Measurements from ENCODE around the gene ABCC10. TPM values are rescaled to one million over a fixed set of nuclear protein-coding genes. Genes with fewer than 3 reads are reported as not detected.
A peak's percentile ranks its signal among the peaks of the same experiment; 100 is the strongest.
"Not testable (repeated sequence)": the region's sequence is repeated elsewhere in the genome, so short reads cannot be mapped to it uniquely, and the experiment has no call there.

Gene ABCC10
- total and polyA plus RNA-seq, 3 experiments from 2014 or later, result 28.2 to 36.4 (median 35.8) TPM

DNA sequence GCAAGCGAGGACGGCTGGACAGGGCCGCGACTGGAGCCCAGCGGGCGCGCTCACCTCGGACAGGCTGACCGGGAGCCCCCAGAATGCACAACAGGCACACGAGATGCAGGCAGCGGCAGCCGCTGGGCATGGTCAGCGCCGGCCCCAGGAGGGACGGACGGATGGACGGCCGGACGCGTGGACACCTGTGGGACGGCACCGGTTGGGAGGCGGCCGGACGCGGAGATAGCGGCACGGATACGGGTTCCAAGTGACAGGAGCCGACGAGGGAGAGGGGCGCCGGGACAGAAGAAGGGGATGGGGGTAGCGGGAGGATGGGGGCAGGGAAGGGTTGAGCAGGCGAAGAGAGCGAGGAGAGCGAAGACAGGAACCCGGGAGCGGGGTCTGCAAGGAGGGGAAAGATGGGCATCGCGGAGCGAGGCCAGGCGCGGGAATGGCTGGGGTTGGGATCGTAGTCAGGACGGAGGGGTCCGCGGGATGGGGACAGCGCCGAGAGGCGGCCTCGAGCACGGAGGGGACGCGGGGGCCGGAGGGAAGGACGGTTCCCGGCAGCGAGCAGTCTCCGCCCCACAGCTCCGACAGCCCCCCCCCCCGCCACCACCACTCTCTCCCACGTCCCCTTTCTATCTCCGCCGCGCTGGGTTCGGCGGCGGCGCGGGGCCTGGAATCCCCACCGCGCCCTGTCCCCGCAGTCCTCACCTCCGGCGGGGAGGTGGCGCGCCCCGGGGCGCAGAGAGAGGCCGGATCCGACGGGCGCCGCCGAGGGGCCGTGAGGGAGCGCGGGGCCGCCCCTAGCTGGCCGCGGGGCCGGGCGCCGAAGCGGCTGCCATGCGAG lies 27.6 kb downstream of the ABCC10 start:
- Histone ChIP-seq H3K36me3 (ENCODE audit: insufficient read depth, low read length) (no peaks in the 10 kb centered on the region), H3K27ac (ENCODE audit: low read depth, low read length) (no peak overlapping the region), H3K4me3 (ENCODE audit: low read length) (peak overlapping the region; percentile 74), H3K9me3 (ENCODE audit: low read length) (no peaks in the 10 kb centered on the region), H3K4me1 (ENCODE audit: insufficient read depth, low read length) (peaks cover 11% of the 10 kb centered on the region), H3K27me3 (ENCODE audit: insufficient read depth, low read length, poor library complexity, severe bottlenecking) (no peaks in the 10 kb centered on the region)
- Mint-ChIP-seq H3K9me3 (no peaks in the 10 kb centered on the region), H3K36me3 (peaks cover 0 to 22% (median 3%) of the 10 kb centered on the region in 3 donors), H3K4me1 (peaks cover 11 to 16% (median 14%) of the 10 kb centered on the region in 3 donors), H3K27ac (peak overlapping the region in 3 of 8 donors; percentile 32 to 87 (median 87)), H3K27me3 (peaks cover 0 to 5% of the 10 kb centered on the region in 2 donors), H3K4me3 (peak overlapping the region; percentile 45 to 92 (median 83))
- DNase-seq, result peak; percentile 8 to 58 (median 27)
- POLR2A ChIA-PET, result interaction anchor here (0.6 to 1.5 kb wide), 5 partner anchors 25 to 64 kb away, joined by 3 to 5 read pairs (median 4); no protein-coding TSS in a partner anchor
- CTCF ChIA-PET, result interaction anchor here (1.0 to 5.1 kb wide), 12 partner anchors 10 to 52 kb away, joined by 3 to 61 read pairs (median 5); partner anchors contain the start of genes LRRC73 and TJAP1

DNA sequence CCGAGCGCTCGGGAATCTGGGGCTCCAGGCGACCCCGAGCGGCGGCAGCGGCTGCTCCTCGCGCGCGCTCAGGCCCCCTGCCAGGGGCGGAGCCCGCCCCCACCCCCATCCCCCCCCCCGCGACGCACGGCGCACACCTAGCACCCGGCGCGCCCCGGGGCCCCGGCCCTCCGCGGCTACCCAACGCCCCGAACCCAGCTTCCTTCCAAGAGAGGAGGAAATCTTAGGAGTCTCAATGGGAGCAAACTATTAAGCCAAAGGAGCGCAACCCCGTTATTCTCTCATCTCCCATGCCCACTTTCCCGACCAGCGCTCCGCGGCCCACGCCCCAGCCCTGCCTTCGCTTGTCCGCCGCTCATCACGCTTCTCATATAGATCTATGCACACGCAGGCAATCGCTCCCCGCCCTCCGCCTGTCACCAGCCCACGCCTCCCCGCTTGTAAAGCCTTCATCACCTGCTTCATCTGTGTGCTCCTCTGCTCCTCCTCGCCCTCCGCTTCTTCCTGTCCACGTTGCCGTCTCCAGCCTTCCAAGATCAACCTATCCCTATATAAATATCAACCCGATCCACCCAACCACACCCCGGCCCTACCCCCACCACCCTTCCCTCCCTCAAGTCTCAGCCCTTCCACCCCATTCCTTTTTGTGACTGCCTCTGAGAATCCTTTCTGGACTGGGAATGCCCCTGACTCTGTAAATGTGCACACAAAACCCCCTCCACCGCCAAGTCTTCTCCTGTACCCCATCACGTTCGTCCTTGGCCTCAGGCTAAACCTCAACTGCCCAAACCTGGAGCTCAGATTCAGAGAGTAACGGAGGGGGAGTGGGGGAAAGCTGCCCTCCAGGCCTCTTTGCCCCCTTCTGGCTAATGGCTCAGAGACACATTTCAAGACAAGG lies 28.4 kb downstream of the ABCC10 start, which contains the start of gene DLK2:
TSS of gene DLK2 (minus strand) at position 18 of the 898 bp plus-strand sequence. CDS start 723 bp downstream, outside the sequence.
- no peaks in the 10 kb centered on the region for H3K9me3 Mint-ChIP-seq
- CTCF ChIA-PET, result interaction anchor here (1.0 to 5.1 kb wide), 7 partner anchors 9 to 52 kb away, joined by 3 to 61 read pairs (median 6); partner anchors contain the start of genes LRRC73 and TJAP1
- peak within 1 kb of the TSS; percentile 32 to 87 (median 76) for H3K27ac Mint-ChIP-seq
- Histone ChIP-seq H3K36me3 (ENCODE audit: insufficient read depth, low read length) (no peaks in the 10 kb centered on the region), H3K4me1 (ENCODE audit: insufficient read depth, low read length) (peaks cover 11% of the 10 kb centered on the region), H3K27ac (ENCODE audit: low read depth, low read length) (no peak within 1 kb of the TSS), H3K9me3 (ENCODE audit: low read length) (no peaks in the 10 kb centered on the region), H3K27me3 (ENCODE audit: insufficient read depth, low read length, poor library complexity, severe bottlenecking) (no peaks in the 10 kb centered on the region), H3K4me3 (ENCODE audit: low read length) (peak within 1 kb of the TSS; percentile 74)
- peaks cover 11 to 16% (median 14%) of the 10 kb centered on the region in 3 donors for H3K4me1 Mint-ChIP-seq
- POLR2A ChIA-PET, result interaction anchor here (0.5 to 1.5 kb wide), 5 partner anchors 9 to 884 kb away, joined by 4 to 7 read pairs (median 5); no protein-coding TSS in a partner anchor
- peaks cover 0 to 13% (median 3%) of the 10 kb centered on the region in 3 donors for H3K36me3 Mint-ChIP-seq
- peak; percentile 18 to 67 (median 29) for DNase-seq
- peaks cover 0 to 5% of the 10 kb centered on the region in 2 donors for H3K27me3 Mint-ChIP-seq
- peak within 1 kb of the TSS; percentile 82 to 92 (median 84) for H3K4me3 Mint-ChIP-seq

DNA sequence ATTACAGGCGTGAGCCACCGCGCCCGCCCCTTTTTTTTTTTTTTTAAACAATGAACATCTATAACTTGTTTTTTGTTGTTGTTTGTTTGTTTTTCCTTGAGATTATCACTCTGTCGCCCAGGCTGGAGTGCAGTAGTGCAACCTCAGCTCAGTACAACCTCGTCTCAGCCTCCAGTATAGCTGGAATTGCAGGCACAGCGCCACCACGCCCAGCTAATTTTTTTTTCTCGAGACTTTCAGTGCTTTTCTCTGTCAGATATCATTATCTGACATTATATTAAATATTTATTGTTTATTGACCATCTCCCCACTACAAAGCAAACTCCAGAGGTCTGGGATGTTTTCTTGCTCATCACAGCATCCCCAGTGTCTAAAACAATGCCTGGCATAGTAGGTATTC lies 30.3 kb downstream of the ABCC10 start:
- ChIA-PET POLR2A (interaction anchor here (0.6 to 1.0 kb wide), 2 partner anchors 52 to 560 kb away, joined by 4 to 6 read pairs; partner anchors contain the start of gene LRRC73), CTCF (interaction anchor here (1.3 kb wide), 1 partner anchor 49 kb away, joined by 3 read pairs; no protein-coding TSS in a partner anchor)
- no peak overlapping the region for H3K27ac ChIP-seq (ENCODE audit: low read depth, low read length)
- no peak overlapping the region for H3K4me3 ChIP-seq (ENCODE audit: low read length)
- Mint-ChIP-seq H3K27ac (no peak overlapping the region), H3K9me3 (no peaks in the 10 kb centered on the region), H3K4me1 (peaks cover 11 to 16% (median 14%) of the 10 kb centered on the region in 3 donors), H3K4me3 (peak overlapping the region in 2 of 7 donors; percentile 37 to 63), H3K27me3 (peaks cover 8 to 11% of the 10 kb centered on the region in 2 donors), H3K36me3 (peaks cover 0 to 4% (median 2%) of the 10 kb centered on the region in 3 donors)
- H3K36me3 ChIP-seq (ENCODE audit: insufficient read depth, low read length), result no peaks in the 10 kb centered on the region
- no peaks in the 10 kb centered on the region for H3K9me3 ChIP-seq (ENCODE audit: low read length)
- no peak for DNase-seq
- no peaks in the 10 kb centered on the region for H3K27me3 ChIP-seq (ENCODE audit: insufficient read depth, low read length, poor library complexity, severe bottlenecking)
- H3K4me1 ChIP-seq (ENCODE audit: insufficient read depth, low read length), result peaks cover 11% of the 10 kb centered on the region

DNA sequence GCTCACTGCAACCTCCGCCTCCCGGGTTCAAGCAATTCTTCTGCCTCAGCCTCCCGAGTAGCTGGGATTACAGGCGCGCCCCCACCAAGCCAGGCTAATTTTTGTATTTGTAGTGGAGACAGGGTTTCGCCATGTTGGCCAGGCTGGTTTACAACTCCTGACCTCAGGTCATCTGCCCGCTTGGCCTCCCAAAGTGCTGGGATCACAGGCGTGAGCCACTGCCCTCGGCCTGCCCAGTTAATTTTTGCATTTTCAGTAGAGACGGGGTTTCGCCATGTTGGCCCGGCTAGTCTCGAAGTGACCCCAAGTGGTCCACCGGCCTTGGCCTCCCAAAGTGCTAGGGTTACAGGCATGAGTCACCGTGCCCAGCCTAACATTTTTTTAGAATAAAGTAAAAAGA lies 30.8 kb downstream of the ABCC10 start:
- H3K4me1 ChIP-seq (ENCODE audit: insufficient read depth, low read length), result peaks cover 11% of the 10 kb centered on the region
- DNase-seq; H3K4me3 Mint-ChIP-seq; POLR2A ChIA-PET; H3K9me3 ChIP-seq (ENCODE audit: low read length); H3K27ac Mint-ChIP-seq; H3K9me3 Mint-ChIP-seq; H3K36me3 ChIP-seq (ENCODE audit: insufficient read depth, low read length); H3K4me3 ChIP-seq (ENCODE audit: low read length); H3K27ac ChIP-seq (ENCODE audit: low read depth, low read length); H3K36me3 Mint-ChIP-seq; H3K27me3 ChIP-seq (ENCODE audit: insufficient read depth, low read length, poor library complexity, severe bottlenecking): not testable (repeated sequence)
- Mint-ChIP-seq H3K27me3 (peaks cover 12 to 14% of the 10 kb centered on the region in 2 donors), H3K4me1 (peaks cover 11 to 16% (median 14%) of the 10 kb centered on the region in 3 donors)
- CTCF ChIA-PET, result interaction anchor here (1.3 kb wide), 1 partner anchor 49 kb away, joined by 3 read pairs; no protein-coding TSS in a partner anchor

DNA sequence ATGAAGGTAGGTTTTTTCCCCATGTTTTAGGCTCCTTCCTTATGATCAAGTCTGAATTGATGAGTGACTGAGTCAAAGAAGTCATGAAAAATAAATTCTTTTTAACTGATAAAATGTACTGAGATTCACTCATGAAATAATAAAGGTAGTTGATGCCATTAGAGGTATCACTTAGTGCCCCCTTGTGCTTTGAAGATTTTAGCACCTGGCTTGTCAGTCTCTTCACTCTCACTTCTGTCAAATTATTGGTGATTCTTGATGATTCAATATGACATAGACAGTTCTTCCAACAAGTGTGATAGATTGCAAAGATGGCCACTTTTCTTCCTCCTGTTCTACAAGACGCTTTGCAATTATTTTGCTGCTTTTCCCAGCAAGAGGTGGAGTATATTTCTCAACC lies 32.2 kb downstream of the ABCC10 start:
- no peaks in the 10 kb centered on the region for H3K36me3 ChIP-seq (ENCODE audit: insufficient read depth, low read length)
- CTCF ChIA-PET, result interaction anchor here (1.3 kb wide), 1 partner anchor 10 kb away, joined by 4 read pairs; no protein-coding TSS in a partner anchor
- no peaks in the 10 kb centered on the region for H3K9me3 Mint-ChIP-seq

DNA sequence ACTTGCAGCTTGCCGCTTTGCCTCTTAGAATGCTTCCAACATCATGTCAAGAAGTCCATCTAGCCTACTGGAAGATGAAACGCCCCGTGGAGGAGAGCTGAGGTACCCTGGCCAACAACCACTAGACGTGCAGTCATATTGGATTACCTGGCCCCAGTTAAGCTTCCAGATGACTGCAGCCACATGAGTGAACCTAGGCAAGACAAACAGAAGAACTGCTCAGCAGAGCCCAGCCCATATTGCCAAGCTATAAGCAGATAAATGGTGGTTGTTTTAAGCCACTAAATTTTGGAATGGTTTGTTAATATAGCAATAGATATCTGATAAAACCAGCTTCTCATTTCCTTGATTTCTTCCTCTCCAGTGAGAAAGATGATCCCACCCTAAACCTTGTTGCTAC lies 32.7 kb downstream of the ABCC10 start:
- Histone ChIP-seq H3K27ac (ENCODE audit: low read depth, low read length) (no peak overlapping the region), H3K27me3 (ENCODE audit: insufficient read depth, low read length, poor library complexity, severe bottlenecking) (no peaks in the 10 kb centered on the region), H3K4me1 (ENCODE audit: insufficient read depth, low read length) (peaks cover 4% of the 10 kb centered on the region), H3K9me3 (ENCODE audit: low read length) (no peaks in the 10 kb centered on the region), H3K36me3 (ENCODE audit: insufficient read depth, low read length) (no peaks in the 10 kb centered on the region), H3K4me3 (ENCODE audit: low read length) (no peak overlapping the region)
- POLR2A ChIA-PET, result no interaction called here
- DNase-seq, result no peak
- H3K9me3 Mint-ChIP-seq, result no peaks in the 10 kb centered on the region
- H3K36me3 Mint-ChIP-seq, result peaks cover 0 to 1% (median 0%) of the 10 kb centered on the region in 3 donors
- CTCF ChIA-PET, result interaction anchor here (1.3 kb wide), 1 partner anchor 9 kb away, joined by 4 read pairs; no protein-coding TSS in a partner anchor
- no peak overlapping the region for H3K4me3 Mint-ChIP-seq
- H3K4me1 Mint-ChIP-seq, result peaks cover 5 to 10% (median 9%) of the 10 kb centered on the region in 3 donors
- H3K27me3 Mint-ChIP-seq, result peaks cover 14 to 24% of the 10 kb centered on the region in 2 donors
- no peak overlapping the region for H3K27ac Mint-ChIP-seq

More for the DNA sequence above, 32.2 kb downstream of the ABCC10 start:
- no peak overlapping the region for H3K27ac Mint-ChIP-seq
- no peak overlapping the region for H3K4me3 Mint-ChIP-seq
- Histone ChIP-seq H3K27ac (ENCODE audit: low read depth, low read length) (no peak overlapping the region), H3K4me1 (ENCODE audit: insufficient read depth, low read length) (peaks cover 5% of the 10 kb centered on the region), H3K9me3 (ENCODE audit: low read length) (no peaks in the 10 kb centered on the region), H3K27me3 (ENCODE audit: insufficient read depth, low read length, poor library complexity, severe bottlenecking) (no peaks in the 10 kb centered on the region), H3K4me3 (ENCODE audit: low read length) (no peak overlapping the region)
- H3K27me3 Mint-ChIP-seq, result peaks cover 14 to 22% of the 10 kb centered on the region in 2 donors
- peaks cover 5 to 10% (median 9%) of the 10 kb centered on the region in 3 donors for H3K4me1 Mint-ChIP-seq
- DNase-seq, result no peak
- peaks cover 0 to 1% (median 0%) of the 10 kb centered on the region in 3 donors for H3K36me3 Mint-ChIP-seq
- POLR2A ChIA-PET, result no interaction called here

DNA sequence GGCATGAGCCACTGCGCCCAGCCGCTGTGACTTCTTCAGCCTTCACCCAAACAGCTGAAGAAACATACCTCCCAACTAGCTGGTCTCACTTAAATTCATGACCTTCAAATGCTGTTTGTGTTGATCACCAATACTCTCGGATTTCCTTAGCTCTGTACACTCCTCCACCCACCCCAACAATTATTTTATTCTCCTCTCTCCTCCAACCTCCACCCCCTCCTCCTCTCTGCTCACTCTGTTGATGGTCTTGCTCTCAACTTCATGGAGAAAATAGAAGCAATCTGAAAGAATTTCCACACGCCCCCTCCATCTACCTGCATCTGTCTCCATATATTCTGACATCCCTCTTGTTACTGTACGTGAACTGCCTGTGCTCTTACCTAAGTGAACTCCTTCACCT lies 34.6 kb downstream of the ABCC10 start:
- Histone ChIP-seq H3K9me3 (ENCODE audit: low read length) (no peaks in the 10 kb centered on the region), H3K27ac (ENCODE audit: low read depth, low read length) (no peak overlapping the region), H3K4me3 (ENCODE audit: low read length) (no peak overlapping the region), H3K36me3 (ENCODE audit: insufficient read depth, low read length) (no peaks in the 10 kb centered on the region), H3K4me1 (ENCODE audit: insufficient read depth, low read length) (no peaks in the 10 kb centered on the region), H3K27me3 (ENCODE audit: insufficient read depth, low read length, poor library complexity, severe bottlenecking) (no peaks in the 10 kb centered on the region)
- no peaks in the 10 kb centered on the region for H3K9me3 Mint-ChIP-seq
- no peaks in the 10 kb centered on the region for H3K36me3 Mint-ChIP-seq
- CTCF ChIA-PET, result no interaction called here
- no peak overlapping the region for H3K27ac Mint-ChIP-seq
- peak overlapping the region in 1 of 7 donors; percentile 12 for H3K4me3 Mint-ChIP-seq
- peaks cover 26 to 31% of the 10 kb centered on the region in 2 donors for H3K27me3 Mint-ChIP-seq
- peaks cover 0 to under 1% (median under 1%) of the 10 kb centered on the region in 3 donors for H3K4me1 Mint-ChIP-seq
- DNase-seq, result no peak
- POLR2A ChIA-PET, result no interaction called here

Data from CD8-positive, alpha-beta memory T cell (primary cell).